Uterus (tissue), 4 donors: ENCODE data around the gene CCN2. TPM values are rescaled to one million over a fixed set of nuclear protein-coding genes. Genes with fewer than 3 reads are reported as not detected.
"Not testable (repeated sequence)": the region's sequence is repeated elsewhere in the genome, so short reads cannot be mapped to it uniquely, and the experiment has no call there.

Source experiments
- DNase-seq, 2 donors: peaks; one replicate each; pipeline ENCODE4 v3.0.0-alpha.2; 2019 to 2020
- H3K27ac ChIP-seq, 2 donors: fragments of 200-600 bp; sonication (generic); 1 replicate in 1 of 2; 2 replicates in 1 of 2; pipeline ENCODE4 v1.5.1; 2016 to 2018
- H3K27me3 ChIP-seq, 2 donors: fragments of 200-600 bp; sonication (generic); one replicate each; pipeline ENCODE4 v1.5.1; 2018 to 2019; ENCODE audit warnings: control low read depth in 1 of 2
- H3K36me3 ChIP-seq, 2 donors: fragments of 200-600 bp; sonication (generic); one replicate each; pipeline ENCODE4 v1.5.1; 2019; ENCODE audit warnings: control low read depth in 1 of 2
- H3K4me1 ChIP-seq, 2 donors: fragments of 200-600 bp; sonication (generic); one replicate each; pipeline ENCODE4 v1.5.1; 2018 to 2019; ENCODE audit warnings: control low read depth in 1 of 2
- H3K4me3 ChIP-seq, 2 donors: fragments of 200-600 bp; sonication (generic); 1 replicate in 1 of 2; 2 replicates in 1 of 2; pipeline ENCODE4 v1.5.1; 2018 to 2019; ENCODE audit warnings: mild to moderate bottlenecking in 1 of 2
- H3K9me3 ChIP-seq, 2 donors: fragments of 200-600 bp; sonication (generic); one replicate each; pipeline ENCODE4 v1.5.1; 2019; ENCODE audit warnings: control low read depth in 1 of 2
- CTCF ChIP-seq, 4 experiments: fragments of 200-600 bp in 2 of 4; fragments of 450-650 bp in 2 of 4; sonication (generic) in 2 of 4; IDR thresholded peaks; one replicate each; pipeline ENCODE4 v1.5.1; 2016 to 2019; ENCODE audit warnings: antibody characterized with exemption in 4 of 4, mild to moderate bottlenecking in 2 of 4, moderate library complexity in 1 of 4
- POLR2A ChIP-seq, 2 donors: fragments of 450-650 bp; IDR thresholded peaks; one replicate each; pipeline ENCODE4 v1.6.1; 2016; ENCODE audit warnings: antibody characterized with exemption in 2 of 2, mild to moderate bottlenecking in 1 of 2, moderate library complexity in 1 of 2
- intact Hi-C: fragments of 100-400 bp; cut with DNase I; formaldehyde crosslinking; loops from one replicate; pipeline ENCODE4 v1.15.1; 2023; ENCODE audit warnings: low total_unique reads
- total RNA-seq, 4 donors: library from RNA; depleted of rRNA in 3 of 4; stranded (reverse); fragments of >200 nt in 3 of 4; gene quantifications; one replicate each; pipeline versions ENCODE4 v1.1.0 to v1.2.4, GENCODE V29; 2014 to 2023
- donor health status: DM: yes; HTN: yes; CAD: no.

Gene CCN2
- total RNA-seq, 4 donors from 2014 or later: 104 to 254 (median 202) TPM

DNA sequence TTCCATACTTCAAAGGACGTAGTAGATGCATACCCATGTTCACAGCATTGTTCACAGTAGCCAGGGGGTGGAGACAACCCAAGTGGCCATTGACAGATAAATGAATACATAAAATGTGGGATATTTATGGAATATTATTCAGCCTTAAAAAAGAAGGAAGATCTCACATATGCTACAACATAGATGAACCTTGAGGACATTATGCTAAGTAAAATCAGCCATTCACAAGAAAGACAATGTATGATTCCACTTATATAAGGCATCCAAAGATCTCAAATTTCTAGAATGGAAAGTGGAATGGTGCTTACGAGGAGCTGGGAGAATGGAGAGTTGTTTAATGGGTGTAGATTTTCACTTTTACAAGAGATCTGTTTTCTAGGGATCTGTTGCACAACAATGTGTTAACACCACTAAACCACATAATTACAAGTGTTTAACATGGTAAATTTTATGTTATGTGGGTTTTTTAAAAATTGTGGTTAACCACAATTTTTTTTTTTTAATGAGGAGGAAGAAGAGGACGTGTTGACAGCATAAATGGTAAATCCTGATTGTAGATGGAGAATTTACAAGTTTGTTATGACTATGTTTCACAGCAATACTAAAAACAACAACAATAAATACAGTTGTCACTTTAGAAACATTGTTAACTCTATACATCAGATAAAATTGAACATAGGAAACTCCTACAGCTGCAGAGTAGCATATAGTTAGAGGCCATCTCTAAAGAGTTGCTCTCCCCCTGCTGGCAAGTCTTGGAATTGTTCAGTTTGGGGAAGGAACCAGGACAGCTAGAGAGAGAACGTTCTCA is 41.6 kb downstream of the CCN2 start:
- DNase-seq: peak; percentile 64 to 82
- H3K27ac ChIP-seq: no peak overlapping the region
- no peaks in the 10 kb centered on the region for H3K9me3 ChIP-seq
- intact Hi-C loops: loop anchor here (10.0 kb wide), 1 partner anchor 215 kb away; no protein-coding TSS in a partner anchor
- no peak overlapping the region for H3K4me3 ChIP-seq
- H3K27me3 ChIP-seq: no peaks in the 10 kb centered on the region
- no peaks in the 10 kb centered on the region for H3K36me3 ChIP-seq
- no peaks in the 10 kb centered on the region for H3K4me1 ChIP-seq
- TF ChIP-seq CTCF (IDR thresholded peaks at IDR 0.05): peak; percentile 78 to 91 (median 84)
- TF ChIP-seq POLR2A (IDR thresholded peaks at IDR 0.05): no peak

DNA sequence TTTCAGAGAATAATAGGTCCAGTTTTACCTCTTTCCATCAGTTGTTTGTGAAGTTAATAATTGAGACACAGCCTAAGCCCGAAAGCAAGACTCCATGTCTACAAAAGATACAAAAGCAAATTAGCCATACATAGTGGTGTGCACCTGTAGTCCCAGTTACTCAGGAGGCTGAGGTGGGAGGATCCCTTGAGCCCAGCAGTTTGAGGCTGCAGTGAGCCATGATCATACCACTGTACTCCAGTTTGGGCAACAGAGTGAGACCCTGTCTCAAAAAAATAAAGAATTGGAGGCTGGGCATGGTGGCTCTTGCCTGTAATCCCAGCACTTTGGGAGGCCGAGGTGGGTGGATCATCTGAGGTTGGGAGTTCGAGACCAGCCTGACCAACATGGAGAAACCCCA is 42.4 kb downstream of the CCN2 start:
- intact Hi-C loops, DNase-seq, H3K4me1 ChIP-seq, H3K27me3 ChIP-seq, H3K27ac ChIP-seq, H3K36me3 ChIP-seq, H3K9me3 ChIP-seq, H3K4me3 ChIP-seq: not testable (repeated sequence)

GRCh38 chr6:131903734-131904133 is 47.4 kb downstream of the CCN2 start:
- H3K36me3 ChIP-seq, DNase-seq, H3K9me3 ChIP-seq, H3K4me3 ChIP-seq, H3K4me1 ChIP-seq, intact Hi-C loops, H3K27me3 ChIP-seq, H3K27ac ChIP-seq: not testable (repeated sequence)

GRCh38 chr6:131901326-131901873 is 49.8 kb downstream of the CCN2 start:
- intact Hi-C loops, H3K9me3 ChIP-seq, H3K27me3 ChIP-seq, H3K36me3 ChIP-seq, DNase-seq, H3K4me3 ChIP-seq, H3K4me1 ChIP-seq, H3K27ac ChIP-seq: not testable (repeated sequence)

DNA sequence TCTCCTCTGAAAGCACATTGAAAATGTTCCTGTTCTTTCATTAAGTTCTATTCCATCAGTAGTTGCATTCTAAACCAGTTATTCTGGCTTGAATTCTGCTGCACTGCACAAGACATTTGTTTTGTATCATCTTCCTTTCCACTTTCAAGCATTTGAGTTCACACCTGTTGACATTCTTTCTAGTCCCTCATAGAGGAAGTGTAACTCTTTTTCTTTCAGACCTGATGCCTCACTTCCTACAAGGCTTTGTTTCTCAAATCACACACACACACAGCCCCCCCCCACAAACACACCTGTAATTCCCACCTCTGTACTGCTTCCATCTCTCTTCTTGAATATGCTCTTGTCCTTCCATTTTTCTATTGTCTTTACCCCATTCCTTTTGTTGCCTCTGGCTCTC is 50.9 kb downstream of the CCN2 start:
- no peaks in the 10 kb centered on the region for H3K4me1 ChIP-seq
- H3K27ac ChIP-seq: no peak overlapping the region
- H3K36me3 ChIP-seq: no peaks in the 10 kb centered on the region
- no peak for DNase-seq
- no peaks in the 10 kb centered on the region for H3K9me3 ChIP-seq
- intact Hi-C loops: no loop called here
- H3K4me3 ChIP-seq: no peak overlapping the region
- H3K27me3 ChIP-seq: no peaks in the 10 kb centered on the region
- TF ChIP-seq POLR2A (IDR thresholded peaks at IDR 0.05): no peak
- TF ChIP-seq CTCF (IDR thresholded peaks at IDR 0.05): no peak

DNA sequence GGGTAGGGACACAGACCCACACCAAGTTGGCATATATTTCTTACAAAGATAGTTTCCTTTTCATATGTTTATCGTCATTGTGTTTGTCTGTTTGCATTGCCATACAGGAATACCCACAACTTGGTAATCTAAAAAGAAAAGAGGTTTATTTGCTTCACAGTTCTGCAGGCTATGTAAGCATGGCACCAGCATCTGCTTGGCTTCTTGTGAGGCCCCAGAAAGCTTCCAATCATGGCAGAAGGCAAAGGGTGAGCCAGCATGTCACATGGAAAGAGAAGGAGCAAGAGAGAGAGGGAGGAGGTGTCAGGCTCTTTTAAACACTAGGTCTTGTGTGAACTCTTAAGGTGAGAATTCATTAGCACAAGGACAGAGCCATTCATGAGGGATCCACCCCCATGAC is 52.5 kb downstream of the CCN2 start:
- H3K4me3 ChIP-seq: no peak overlapping the region
- DNase-seq: no peak
- TF ChIP-seq CTCF (IDR thresholded peaks at IDR 0.05) (no peak), POLR2A (IDR thresholded peaks at IDR 0.05) (no peak)
- intact Hi-C loops: no loop called here
- H3K4me1 ChIP-seq: no peaks in the 10 kb centered on the region
- no peaks in the 10 kb centered on the region for H3K36me3 ChIP-seq
- no peak overlapping the region for H3K27ac ChIP-seq
- no peaks in the 10 kb centered on the region for H3K27me3 ChIP-seq
- no peaks in the 10 kb centered on the region for H3K9me3 ChIP-seq

Other genes starting within 250 kb of the CCN2 start
- gene OR2A4, start 250.0 kb downstream of the CCN2 start, total RNA-seq: not detected
- not detected for gene CTAGE9, start 240.4 kb downstream of the CCN2 start, total RNA-seq
- gene ENPP1, start 143.4 kb downstream of the CCN2 start, total RNA-seq: 100 to 1,000 TPM in 1 of 4 donors, 10 to 100 TPM in 3; 26.5 to 128 (median 54.3) TPM